ENCODE data around the gene ODF2.
"Not testable (repeated sequence)": the region's sequence is repeated elsewhere in the genome, so short reads cannot be mapped to it uniquely, and the experiment has no call there.

ODF2 gene

DNA sequence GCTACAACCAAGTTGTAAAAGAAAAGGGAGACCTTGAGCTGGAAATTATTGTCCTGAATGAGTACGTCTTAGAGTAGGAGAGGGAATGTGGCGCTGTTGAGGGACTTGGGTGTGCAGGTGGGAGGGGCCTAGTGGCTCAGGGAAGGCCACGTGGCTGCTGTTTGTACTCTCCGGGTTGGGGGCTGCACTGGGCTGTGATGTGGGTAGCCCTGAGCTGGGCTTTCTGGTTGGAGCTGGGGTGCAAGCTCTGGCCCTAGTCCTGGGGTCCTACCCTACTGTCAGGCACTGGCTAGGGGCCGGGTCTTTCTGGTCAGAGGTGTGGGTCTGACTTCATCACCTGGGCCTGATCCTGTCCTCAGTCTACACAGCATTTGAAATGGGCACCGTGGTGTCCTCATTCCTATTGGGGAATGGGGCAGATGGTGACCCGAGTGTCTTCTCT lies 29.6 kb downstream of the ODF2 start:
- no peak for DNase-seq

- no peak for DNase-seq
Observed at GRCh38 chr9:128486201-128486600, 30.4 kb downstream of the ODF2 start.

DNA sequence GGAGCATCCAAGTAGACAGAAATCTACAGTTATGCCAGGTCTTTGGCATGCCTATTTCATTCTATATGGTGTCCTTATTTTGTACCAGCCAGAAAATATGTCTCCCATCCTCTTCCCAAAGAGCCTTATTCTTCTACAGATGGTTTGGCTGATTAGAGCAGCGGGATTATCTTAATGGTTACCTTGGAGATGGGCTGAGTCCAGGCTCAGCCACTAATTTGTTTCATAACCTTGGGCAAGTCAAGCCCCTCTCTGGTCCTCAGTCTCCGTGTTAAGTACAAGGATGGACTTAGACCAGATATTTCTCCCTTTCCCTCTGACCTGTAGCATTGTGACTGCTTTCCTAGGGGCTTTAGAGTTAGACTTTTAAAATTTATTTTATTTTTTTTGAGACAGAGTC lies 37.6 kb downstream of the ODF2 start:
- no peak for DNase-seq

GRCh38 chr9:128494108-128494745 lies 38.4 kb downstream of the ODF2 start:
- no peak for DNase-seq

- no peak for DNase-seq
Observed at GRCh38 chr9:128494746-128495129, 38.9 kb downstream of the ODF2 start.

GRCh38 chr9:128495296-128495695 lies 39.5 kb downstream of the ODF2 start:
- no peak for DNase-seq

DNA sequence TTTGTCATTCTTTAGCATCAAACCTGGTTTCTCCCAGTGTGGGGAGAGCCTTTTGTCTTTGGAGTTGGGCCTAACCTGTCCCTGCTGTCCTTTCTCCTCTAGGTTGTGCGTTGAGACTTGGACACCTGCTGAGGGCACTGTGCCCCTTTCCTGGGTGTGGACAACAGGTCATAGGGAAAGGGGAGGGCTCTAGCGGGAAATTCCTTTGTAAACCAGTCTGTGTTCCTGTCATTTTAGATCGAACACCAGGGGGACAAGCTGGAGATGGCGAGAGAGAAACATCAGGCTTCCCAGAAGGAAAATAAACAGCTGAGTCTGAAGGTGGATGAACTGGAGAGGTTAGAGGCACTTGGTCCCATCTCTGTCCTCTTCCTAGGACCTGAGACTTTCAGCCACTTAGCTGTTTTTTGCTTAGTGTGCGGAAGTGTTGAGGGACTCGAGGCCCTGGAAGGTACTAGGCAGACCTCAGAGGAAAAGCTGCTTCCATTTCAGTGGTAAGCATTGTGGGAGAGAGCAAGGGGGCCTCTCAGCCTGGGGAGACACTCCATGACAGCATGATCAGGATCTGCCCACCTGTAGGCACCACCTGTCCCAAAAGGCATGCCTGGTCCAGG lies 40.1 kb downstream of the ODF2 start:
- no peak for DNase-seq

GRCh38 chr9:128497824-128498610 lies 42.2 kb downstream of the ODF2 start:
- DNase-seq, result no peak

DNA sequence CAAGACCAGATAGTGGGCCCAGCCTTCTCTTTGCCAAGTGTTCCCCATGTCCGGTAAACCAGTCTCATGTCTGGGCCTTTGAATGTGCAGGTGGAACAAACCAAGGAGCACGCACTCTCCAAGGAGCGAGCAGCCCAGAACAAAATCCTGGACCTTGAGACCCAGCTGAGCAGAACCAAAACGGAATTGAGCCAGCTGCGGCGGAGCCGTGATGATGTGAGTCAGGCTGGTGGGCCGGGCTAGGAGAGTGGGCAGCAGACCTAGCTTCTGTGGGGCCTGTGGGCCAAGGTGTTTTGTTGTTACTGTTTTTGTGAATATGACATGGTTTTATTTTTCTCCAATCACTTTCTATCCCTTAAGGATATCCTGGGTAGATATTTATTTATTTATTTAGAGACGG lies 43.1 kb downstream of the ODF2 start:
- DNase-seq, result no peak

GRCh38 chr9:128499920-128500319 lies 44.1 kb downstream of the ODF2 start:
- no peak for DNase-seq

DNA sequence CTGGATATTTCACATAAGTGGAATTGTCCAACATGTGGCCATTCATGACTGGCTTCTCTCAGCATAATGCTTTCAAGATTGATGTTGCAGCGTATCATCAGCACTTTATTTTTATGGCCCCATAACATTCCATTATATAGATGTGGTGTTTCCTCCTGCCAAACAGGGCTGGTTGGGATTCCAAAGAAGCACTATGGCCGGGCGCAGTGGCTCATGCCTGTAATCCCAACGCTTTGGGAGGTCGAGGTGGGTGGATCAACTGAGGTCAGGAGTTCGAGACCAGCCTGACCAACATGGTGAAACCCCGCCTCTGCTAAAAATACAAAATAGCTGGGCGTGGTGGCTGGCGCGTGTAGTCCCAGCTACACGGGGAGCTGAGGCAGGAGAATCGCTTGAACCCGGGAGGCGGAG lies 47.6 kb downstream of the ODF2 start:
- not testable (repeated sequence) for DNase-seq

GRCh38 chr9:128503870-128504269 lies 48.1 kb downstream of the ODF2 start:
- no peak for DNase-seq

GRCh38 chr9:128504485-128505413 lies 48.9 kb downstream of the ODF2 start, which contains the start of gene GLE1:
Gene GLE1, plus strand, starts transcription at chr9:128504719. Its CDS starts 87 bp downstream, at chr9:128504806.
- DNase-seq, result peak; percentile 91

DNA sequence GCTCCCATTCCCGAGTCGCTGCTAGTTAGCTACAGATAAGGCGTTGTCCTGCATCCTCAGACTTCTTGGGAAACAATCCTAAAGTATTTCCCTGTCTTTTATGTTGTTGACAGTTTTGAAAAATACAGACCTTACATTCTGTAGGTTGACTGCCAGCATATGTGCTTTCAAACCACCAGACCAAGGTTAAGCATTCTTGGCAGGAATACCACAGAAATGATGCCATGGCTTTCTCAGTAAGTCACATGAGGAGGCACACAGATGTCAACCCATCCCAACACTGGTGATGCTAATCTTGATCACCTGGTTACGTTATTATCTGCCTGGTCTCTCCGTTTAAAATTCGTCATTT lies 49.6 kb downstream of the ODF2 start:
- no peak for DNase-seq

DNA sequence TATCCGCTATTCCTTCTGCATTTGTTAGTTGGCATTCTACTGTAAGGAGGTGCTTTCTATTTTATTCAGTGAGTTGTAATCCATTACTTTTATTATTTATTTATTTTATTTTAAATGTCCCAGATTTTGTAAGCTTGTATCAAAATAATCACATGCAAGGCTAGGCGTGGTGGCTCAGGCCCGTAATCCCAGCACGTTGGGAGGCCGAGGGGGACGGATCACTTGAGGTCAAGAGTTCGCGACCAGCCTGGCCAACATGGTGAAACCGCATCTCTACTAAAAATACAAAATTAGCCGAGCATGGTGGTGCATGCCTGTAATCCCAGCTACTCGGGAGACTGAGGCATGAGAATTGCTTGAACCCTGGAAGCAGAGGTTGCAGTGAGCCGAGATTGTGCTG lies 50.1 kb downstream of the ODF2 start:
- DNase-seq, result not testable (repeated sequence)

- DNase-seq, result no peak
Observed at GRCh38 chr9:128512820-128513219, 57.0 kb downstream of the ODF2 start.

DNA sequence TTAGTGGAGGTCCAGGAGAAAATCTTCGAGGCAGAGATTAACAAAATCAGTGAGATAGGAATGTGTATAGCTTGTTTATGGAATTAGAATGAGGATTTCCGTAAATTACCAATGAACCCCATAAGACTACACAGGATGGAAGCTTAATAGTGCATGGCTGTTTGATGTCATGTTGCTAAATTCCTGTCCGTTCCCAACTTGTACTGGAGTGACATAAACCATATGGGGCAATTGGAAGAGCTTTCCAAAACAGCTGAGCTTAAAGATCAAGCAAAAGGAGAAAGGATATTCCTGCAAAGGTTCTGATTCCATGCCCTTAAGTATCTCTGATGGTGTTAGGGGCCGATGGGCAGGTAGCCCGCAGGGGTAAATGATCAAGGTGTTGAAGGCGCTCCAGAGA lies 66.2 kb downstream of the ODF2 start:
- DNase-seq, result no peak

GRCh38 chr9:128523199-128523925 lies 67.6 kb downstream of the ODF2 start:
- DNase-seq, result no peak

- no peak for DNase-seq
Observed at GRCh38 chr9:128526720-128527119, 70.9 kb downstream of the ODF2 start.

- no peak for DNase-seq
Observed at GRCh38 chr9:128528445-128529160, 72.8 kb downstream of the ODF2 start.

DNA sequence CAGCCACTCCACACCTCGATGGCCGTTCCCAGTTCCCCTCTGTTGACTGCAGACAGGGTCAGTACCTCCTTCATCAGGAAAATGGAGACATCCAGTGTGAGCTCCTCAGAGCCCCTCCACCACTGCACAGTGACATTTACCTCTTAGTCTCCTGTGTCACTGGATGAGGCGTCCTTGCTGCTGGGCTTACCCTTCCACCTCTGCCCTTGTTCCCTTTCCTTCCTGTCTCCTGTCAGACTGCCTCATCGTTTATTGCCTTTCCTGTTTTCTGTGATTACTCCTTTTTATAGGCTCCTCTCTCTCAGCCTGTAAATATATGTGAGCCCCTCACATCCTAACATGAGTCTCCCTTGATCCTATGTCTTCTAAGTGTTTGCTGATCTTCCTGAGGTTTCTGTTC lies 73.4 kb downstream of the ODF2 start:
- DNase-seq, result no peak

- no peak for DNase-seq
Observed at GRCh38 chr9:128532581-128532980, 76.8 kb downstream of the ODF2 start.

Data from NCI-H2107 (cell line).